ENCODE results near the gene ISYNA1. TPM values are rescaled to one million over a fixed set of nuclear protein-coding genes. Genes with fewer than 3 reads are reported as not detected.

ISYNA1 gene
- total and polyA plus RNA-seq, 2 of the 13 experiments (the other 11 are each of a cell fraction or from before 2014, with no cell fraction given), result 29.6 to 48.5 TPM

DNA sequence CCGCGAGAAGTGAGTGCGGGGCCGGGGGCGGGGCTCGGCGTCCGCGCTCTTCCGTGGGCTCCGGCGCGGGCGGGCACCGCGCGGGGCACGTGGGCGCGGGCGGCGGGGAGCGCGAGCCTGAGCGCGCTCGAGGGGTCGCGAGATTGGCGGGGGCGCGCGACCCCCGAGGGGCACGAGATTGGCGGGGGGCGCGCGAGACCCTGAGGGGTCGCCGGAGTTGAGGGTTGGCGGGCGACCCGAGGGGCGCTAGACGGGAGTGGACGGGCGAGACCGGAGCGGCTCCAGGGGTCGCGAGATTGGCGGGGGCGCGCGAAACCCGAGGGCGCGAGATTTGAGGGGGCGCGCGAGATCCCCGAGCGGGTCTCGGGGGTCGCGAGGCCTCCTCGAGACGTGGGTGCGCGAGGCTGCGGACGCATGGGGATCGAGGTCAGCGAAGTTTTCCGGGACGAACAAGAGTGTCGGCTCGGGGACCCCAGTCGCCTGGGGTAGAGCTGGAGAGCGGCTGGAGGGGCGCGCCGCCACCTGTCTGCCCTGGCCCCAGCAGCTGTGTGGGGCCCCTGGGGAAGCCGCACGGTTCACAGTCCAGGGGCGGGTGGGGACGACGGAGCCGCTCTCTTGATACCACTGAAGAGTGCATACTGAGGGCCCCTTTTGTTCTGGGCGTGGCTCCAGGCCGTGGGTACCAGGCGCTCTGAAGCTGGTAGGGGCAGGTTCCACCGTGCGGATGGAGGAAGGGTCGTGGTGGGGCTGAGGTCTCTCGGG, 18.1 kb downstream of the ISYNA1 start (continued):
- TF ChIP-seq, protein P1, sequence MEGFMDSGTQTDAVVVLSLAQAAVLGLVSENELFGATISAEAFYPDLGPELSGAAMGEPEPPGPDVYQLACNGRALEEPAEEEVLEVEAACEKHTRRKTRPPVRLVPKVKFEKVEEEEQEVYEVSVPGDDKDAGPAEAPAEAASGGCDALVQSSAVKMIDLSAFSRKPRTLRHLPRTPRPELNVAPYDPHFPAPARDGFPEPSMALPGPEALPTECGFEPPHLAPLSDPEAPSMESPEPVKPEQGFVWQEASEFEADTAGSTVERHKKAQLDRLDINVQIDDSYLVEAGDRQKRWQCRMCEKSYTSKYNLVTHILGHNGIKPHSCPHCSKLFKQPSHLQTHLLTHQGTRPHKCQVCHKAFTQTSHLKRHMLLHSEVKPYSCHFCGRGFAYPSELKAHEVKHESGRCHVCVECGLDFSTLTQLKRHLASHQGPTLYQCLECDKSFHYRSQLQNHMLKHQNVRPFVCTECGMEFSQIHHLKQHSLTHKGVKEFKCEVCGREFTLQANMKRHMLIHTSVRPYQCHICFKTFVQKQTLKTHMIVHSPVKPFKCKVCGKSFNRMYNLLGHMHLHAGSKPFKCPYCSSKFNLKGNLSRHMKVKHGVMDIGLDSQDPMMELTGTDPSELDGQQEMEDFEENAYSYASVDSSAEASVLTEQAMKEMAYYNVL (CRISPR knock-in tag; IDR thresholded peaks at IDR 0.05; ENCODE audit: borderline replicate concordance), result peak; percentile 70
- TF ChIP-seq ZMAT3 (CRISPR knock-in tag; conservative IDR thresholded peaks at IDR 0.05) (peak; percentile 74; the same call in 1 of the 2 replicates), ZBTB7B (CRISPR knock-in tag; IDR thresholded peaks at IDR 0.05) (peak; percentile 91), ZBTB38 (CRISPR knock-in tag; IDR thresholded peaks at IDR 0.05) (0 out of 2 replicates have a peak, but pooled peaks have one; percentile 24), ZNF350 (CRISPR knock-in tag; IDR thresholded peaks at IDR 0.05; ENCODE audit: borderline replicate concordance, low read depth) (peak; percentile 45; the same call in 1 of the 2 replicates), YY1 (IDR thresholded peaks at IDR 0.05; ENCODE audit: insufficient read depth, insufficient replicate concordance, low read depth, low read length) (peak; percentile 8), USF2 (IDR thresholded peaks at IDR 0.05; ENCODE audit: low read depth, low read length) (no peak), USF2 (CRISPR knock-in tag; IDR thresholded peaks at IDR 0.05; ENCODE audit: borderline replicate concordance) (no peak), CAMTA2 (CRISPR knock-in tag; IDR thresholded peaks at IDR 0.05; ENCODE audit: borderline replicate concordance) (peak; percentile 73; the same call in 1 of the 2 replicates), UBTF (CRISPR knock-in tag; IDR thresholded peaks at IDR 0.05) (peak; percentile 82), HMGXB4 (CRISPR knock-in tag; IDR thresholded peaks at IDR 0.05; ENCODE audit: borderline replicate concordance in 1 of 2, low read depth in 1 of 2) (peak in 1 of 2 experiments; percentile 40; a peak in 1 of 4 replicates), POLR2A (IDR thresholded peaks at IDR 0.05; ENCODE audit: insufficient read depth in 1 of 2, low read depth in 2 of 2, low read length in 2 of 2) (peak; percentile 37 to 53; a peak in 2 of 4 replicates)
- TF ChIP-seq, protein P2, sequence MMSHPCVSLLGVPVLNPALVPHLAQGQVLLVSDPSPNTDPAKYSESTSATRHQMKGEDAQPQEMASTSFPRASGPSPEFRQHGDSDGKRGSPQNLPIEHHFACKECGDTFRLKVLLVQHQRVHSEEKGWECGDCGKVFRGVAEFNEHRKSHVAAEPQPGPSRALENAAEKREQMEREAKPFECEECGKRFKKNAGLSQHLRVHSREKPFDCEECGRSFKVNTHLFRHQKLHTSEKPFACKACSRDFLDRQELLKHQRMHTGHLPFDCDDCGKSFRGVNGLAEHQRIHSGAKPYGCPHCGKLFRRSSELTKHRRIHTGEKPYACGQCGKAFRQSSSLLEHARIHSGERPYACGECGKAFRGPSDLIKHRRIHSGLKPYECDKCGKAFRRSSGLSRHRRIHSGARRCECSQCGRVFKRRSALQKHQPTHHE (CRISPR knock-in tag; IDR thresholded peaks at IDR 0.05; ENCODE audit: borderline replicate concordance), result 0 out of 2 replicates have a peak, but pooled peaks have one; percentile 64
